Glomerular endothelial cell (primary cell): ENCODE results near the gene PPP2R5C. TPM values are rescaled to one million over a fixed set of nuclear protein-coding genes. Genes with fewer than 3 reads are reported as not detected.
"Not testable (repeated sequence)": the region's sequence is repeated elsewhere in the genome, so short reads cannot be mapped to it uniquely, and the experiment has no call there.

Source experiments
- DNase-seq: peaks from one replicate; pipeline ENCODE4 v3.0.0-alpha.2; 2011; ENCODE audit warnings: low read depth, low spot score; ENCODE audit errors: extremely low read depth
- total RNA-seq: library from RNA; depleted of rRNA; stranded (reverse); fragments of >200 nt; gene quantifications from 2 replicates; pipeline ENCODE4 v1.2.3, GENCODE V29; 2015

The PPP2R5C gene
- total RNA-seq = 63.6 and 66.9 TPM in 2 replicates

GRCh38 chr14:101761032-101761880 lies at the start of gene PPP2R5C:
Gene PPP2R5C (plus strand): TSS chr14:101761709. CDS start chr14:101761894, 185 bp downstream.
- DNase-seq = peak; percentile 0

GRCh38 chr14:101711857-101712233 lies 49.7 kb upstream of the PPP2R5C start:
- not testable (repeated sequence) for DNase-seq

GRCh38 chr14:101712341-101712740 lies 49.2 kb upstream of the PPP2R5C start:
- DNase-seq = not testable (repeated sequence)

GRCh38 chr14:101713091-101713490 lies 48.4 kb upstream of the PPP2R5C start:
- not testable (repeated sequence) for DNase-seq

- DNase-seq = no peak
Measured at GRCh38 chr14:101713621-101714349, 47.7 kb upstream of the PPP2R5C start.

GRCh38 chr14:101714394-101714793 lies 47.1 kb upstream of the PPP2R5C start:
- DNase-seq = no peak

GRCh38 chr14:101715210-101716076 lies 46.1 kb upstream of the PPP2R5C start:
- DNase-seq = no peak

GRCh38 chr14:101716077-101716950 lies 45.2 kb upstream of the PPP2R5C start:
- no peak for DNase-seq

GRCh38 chr14:101716956-101717662 lies 44.4 kb upstream of the PPP2R5C start:
- DNase-seq = no peak

- DNase-seq = no peak
Measured at GRCh38 chr14:101717663-101718490, 43.6 kb upstream of the PPP2R5C start.

GRCh38 chr14:101719045-101719645 lies 42.4 kb upstream of the PPP2R5C start:
- no peak for DNase-seq

GRCh38 chr14:101719708-101720107 lies 41.8 kb upstream of the PPP2R5C start:
- no peak for DNase-seq

GRCh38 chr14:101721111-101721510 lies 40.4 kb upstream of the PPP2R5C start:
- no peak for DNase-seq

- DNase-seq = peak; percentile 69
Measured at GRCh38 chr14:101721951-101722661, 39.4 kb upstream of the PPP2R5C start.

GRCh38 chr14:101723061-101723595 lies 38.4 kb upstream of the PPP2R5C start:
- DNase-seq = no peak

- not testable (repeated sequence) for DNase-seq
Measured at GRCh38 chr14:101725652-101726051, 35.9 kb upstream of the PPP2R5C start.

- no peak for DNase-seq
Measured at GRCh38 chr14:101726295-101726953, 35.1 kb upstream of the PPP2R5C start.
